ENCODE measurements around the gene TRMT11.

Gene TRMT11

GRCh38 chr6:126077810-126078776 lies 91.8 kb downstream of the TRMT11 start:
- DNase-seq: no peak

DNA sequence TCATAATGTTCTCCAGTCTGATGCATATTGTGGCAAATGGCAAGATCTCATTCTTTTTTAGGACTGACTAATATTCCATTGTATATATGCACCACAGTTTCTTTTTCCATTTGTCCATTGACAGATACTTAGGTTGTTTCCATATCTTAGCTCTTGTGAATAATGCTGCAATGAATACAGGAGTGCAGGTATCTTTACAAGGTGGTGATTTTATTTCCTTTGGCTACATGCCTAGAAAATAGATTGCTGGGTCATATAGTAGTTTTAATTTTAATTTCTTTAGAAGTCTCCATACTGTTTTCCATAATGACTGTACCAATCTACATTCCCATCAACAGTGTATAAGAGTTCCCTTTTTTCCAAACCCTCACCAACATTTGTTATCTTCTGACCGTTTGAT lies 97.5 kb downstream of the TRMT11 start:
- no peak for DNase-seq

GRCh38 chr6:126086560-126086959 lies 100.2 kb downstream of the TRMT11 start:
- no peak for DNase-seq
